Natural killer cell (primary cell): ENCODE results near the gene INPP5A. TPM values are rescaled to one million over a fixed set of nuclear protein-coding genes. Genes with fewer than 3 reads are reported as not detected.
"Not testable (repeated sequence)": the region's sequence is repeated elsewhere in the genome, so short reads cannot be mapped to it uniquely, and the experiment has no call there.

Experiments used
- ATAC-seq, 3 donors: fragments of 150-1000 bp in 2 of 3; fragments of 200-7000 bp in 1 of 3; cut with Tn5 transposase; 1 replicate in 1 of 3; 2 replicates in 2 of 3; pipeline ENCODE4 v1.10.0; 2021; ENCODE audit warnings: mild to moderate bottlenecking in 2 of 3, moderate library complexity in 2 of 3
- DNase-seq, 2 donors: peaks; one replicate each; pipeline versions ENCODE4 v3.0.0 to v3.0.0-alpha.2; 2013 to 2021; ENCODE audit warnings: mixed read lengths in 1 of 2
- H3K27ac ChIP-seq: one replicate; pipeline ENCODE4 v1.5.1; 2013; ENCODE audit warnings: mild to moderate bottlenecking, low read length
- H3K27me3 ChIP-seq: one replicate; pipeline ENCODE4 v1.6.1; 2013; ENCODE audit warnings: low read length; ENCODE audit not compliant: control insufficient read depth, insufficient read depth
- H3K36me3 ChIP-seq: one replicate; pipeline ENCODE4 v1.6.1; 2013; ENCODE audit warnings: low read length; ENCODE audit not compliant: control insufficient read depth, insufficient read depth
- H3K4me1 ChIP-seq: one replicate; pipeline ENCODE4 v1.6.1; 2013; ENCODE audit warnings: low read length; ENCODE audit not compliant: control insufficient read depth, insufficient read depth
- H3K4me3 ChIP-seq: one replicate; pipeline ENCODE4 v1.5.1; 2013; ENCODE audit warnings: low read length
- H3K9me3 ChIP-seq: one replicate; pipeline ENCODE4 v1.6.1; 2013; ENCODE audit warnings: low read length; ENCODE audit not compliant: control insufficient read depth, insufficient read depth
- H3K27ac Mint-ChIP-seq, 2 donors: one replicate each; pipeline ENCODE4 v1.8.0; 2022; ENCODE audit warnings: mild to moderate bottlenecking in 2 of 2, mixed read lengths in 2 of 2, moderate library complexity in 1 of 2
- H3K27me3 Mint-ChIP-seq, 2 donors: one replicate each; pipeline ENCODE4 v1.8.0; 2022; ENCODE audit warnings: low read depth in 2 of 2, mixed read lengths in 2 of 2
- H3K36me3 Mint-ChIP-seq: one replicate; pipeline ENCODE4 v1.8.0; 2022; ENCODE audit warnings: mixed read lengths
- H3K4me1 Mint-ChIP-seq, 2 donors: one replicate each; pipeline ENCODE4 v1.8.0; 2022; ENCODE audit warnings: mixed read lengths in 2 of 2
- H3K4me3 Mint-ChIP-seq: one replicate; pipeline ENCODE4 v1.8.0; 2022; ENCODE audit warnings: mild to moderate bottlenecking, moderate library complexity, mixed read lengths
- H3K9me3 Mint-ChIP-seq, 2 donors: one replicate each; pipeline ENCODE4 v1.8.0; 2022; ENCODE audit warnings: mixed read lengths in 2 of 2
- CTCF ChIP-seq: fragments of 200-600 bp; IDR thresholded peaks from one replicate; pipeline ENCODE4 v1.8.0; 2022; ENCODE audit warnings: antibody characterized with exemption
- WGBS: methylation state at CpG from one replicate; pipeline ENCODE4 v1.1.7; 2013; ENCODE audit warnings: missing lambda C conversion rate; ENCODE audit not compliant: insufficient coverage; 5-methylcytosine and 5-hydroxymethylcytosine counted together
- intact Hi-C: fragments of 100-400 bp; cut with micrococcal nuclease; formaldehyde crosslinking; loops from one replicate; pipeline ENCODE4 v1.14.2; 2022
- total RNA-seq, 4 donors: library from RNA; stranded (reverse); fragments of 120-200 nt in 1 of 4; gene quantifications; one replicate each; pipeline versions ENCODE4 v1.2.3 to v1.2.4, GENCODE V29; 2013 to 2022

INPP5A gene
- total RNA-seq, 3 donors from 2014 or later (not counting 1 experiment from before 2014, with no cell fraction given): 12.6 to 38.6 (median 18.6) TPM

DNA sequence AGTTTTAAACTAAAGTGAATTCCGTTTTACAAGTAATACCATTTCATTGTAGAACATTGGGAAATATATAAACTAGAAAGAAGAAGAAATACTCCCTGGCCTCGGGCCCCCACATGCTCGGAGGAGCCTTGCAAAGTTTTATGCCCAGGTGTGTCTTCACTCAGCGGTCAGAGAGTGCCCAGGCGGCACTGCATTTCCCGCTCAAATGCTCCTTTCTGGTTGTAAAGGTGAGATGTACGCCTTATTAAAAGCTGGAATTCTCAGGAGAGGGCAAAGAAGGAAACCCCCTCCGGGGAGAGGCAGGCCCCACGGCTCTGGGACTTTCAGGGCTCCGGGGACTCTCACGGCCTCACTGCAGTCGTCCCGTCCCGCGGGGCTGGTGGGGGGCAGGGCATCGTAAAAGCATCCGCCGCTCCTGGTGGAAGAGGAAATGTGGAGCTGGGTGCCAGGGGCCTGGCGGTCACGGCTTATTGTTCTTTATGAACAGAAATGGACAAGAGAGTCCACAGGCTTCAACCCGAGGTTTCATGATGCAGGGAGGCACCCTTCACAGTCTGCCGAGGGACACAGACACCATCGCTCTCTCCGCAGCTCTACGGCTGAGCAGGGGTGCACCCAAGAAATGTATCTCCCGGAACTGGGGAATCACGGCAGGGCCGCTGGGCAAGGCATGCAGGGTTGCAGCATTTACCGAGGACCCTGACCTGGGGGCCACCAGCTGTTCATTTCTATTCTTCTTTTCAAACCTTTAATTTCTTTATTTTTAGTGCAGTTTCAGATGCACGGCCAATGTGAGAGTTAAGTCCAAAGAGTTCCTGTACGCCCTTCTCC is 47.7 kb upstream of the INPP5A start:
- intact Hi-C loops: no loop called here
- no peak overlapping the region for H3K4me3 ChIP-seq
- Mint-ChIP-seq H3K27me3 (peaks cover 0 to 4% of the 10 kb centered on the region in 2 donors), H3K27ac (no peak overlapping the region), H3K4me3 (no peak overlapping the region), H3K9me3 (no peaks in the 10 kb centered on the region), H3K4me1 (peaks cover 0 to 5% of the 10 kb centered on the region in 2 donors), H3K36me3 (no peaks in the 10 kb centered on the region)
- no peak for ATAC-seq
- no peak for DNase-seq
- no peaks in the 10 kb centered on the region for H3K27me3 ChIP-seq
- no peak overlapping the region for H3K27ac ChIP-seq
- TF ChIP-seq CTCF: no peak
- WGBS: 84% methylated on average over 30 of the region's 31 CpGs
- no peaks in the 10 kb centered on the region for H3K36me3 ChIP-seq
- H3K4me1 ChIP-seq: no peaks in the 10 kb centered on the region
- no peaks in the 10 kb centered on the region for H3K9me3 ChIP-seq

DNA sequence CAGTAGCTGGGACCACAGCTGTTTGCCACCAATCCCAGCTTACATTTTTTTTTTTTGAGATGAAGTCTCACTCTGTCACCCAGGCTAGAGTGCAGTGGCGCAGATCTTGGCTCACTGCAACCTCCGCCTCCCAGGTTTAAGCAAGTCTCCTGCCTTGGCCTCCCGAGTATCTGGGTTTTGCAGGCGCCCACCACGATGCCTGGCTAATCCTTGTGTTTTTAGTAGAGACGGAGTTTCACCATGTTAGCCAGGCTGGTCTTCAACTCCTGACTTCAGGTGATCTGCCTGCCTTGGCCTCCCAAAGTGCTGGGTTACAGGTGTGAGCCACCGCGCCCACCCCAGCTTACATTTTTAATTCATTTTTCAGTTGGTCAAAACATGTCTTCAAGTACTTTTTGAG is 46.1 kb upstream of the INPP5A start:
- ATAC-seq, H3K4me3 ChIP-seq, DNase-seq, H3K27me3 ChIP-seq, H3K9me3 Mint-ChIP-seq, H3K4me3 Mint-ChIP-seq, H3K4me1 Mint-ChIP-seq, H3K36me3 ChIP-seq, H3K27ac Mint-ChIP-seq, H3K4me1 ChIP-seq, intact Hi-C loops, H3K27ac ChIP-seq, H3K9me3 ChIP-seq, H3K36me3 Mint-ChIP-seq: not testable (repeated sequence)
- WGBS: 97% methylated on average over 8 of the region's 8 CpGs
- H3K27me3 Mint-ChIP-seq: peaks cover 0 to 11% of the 10 kb centered on the region in 2 donors

DNA sequence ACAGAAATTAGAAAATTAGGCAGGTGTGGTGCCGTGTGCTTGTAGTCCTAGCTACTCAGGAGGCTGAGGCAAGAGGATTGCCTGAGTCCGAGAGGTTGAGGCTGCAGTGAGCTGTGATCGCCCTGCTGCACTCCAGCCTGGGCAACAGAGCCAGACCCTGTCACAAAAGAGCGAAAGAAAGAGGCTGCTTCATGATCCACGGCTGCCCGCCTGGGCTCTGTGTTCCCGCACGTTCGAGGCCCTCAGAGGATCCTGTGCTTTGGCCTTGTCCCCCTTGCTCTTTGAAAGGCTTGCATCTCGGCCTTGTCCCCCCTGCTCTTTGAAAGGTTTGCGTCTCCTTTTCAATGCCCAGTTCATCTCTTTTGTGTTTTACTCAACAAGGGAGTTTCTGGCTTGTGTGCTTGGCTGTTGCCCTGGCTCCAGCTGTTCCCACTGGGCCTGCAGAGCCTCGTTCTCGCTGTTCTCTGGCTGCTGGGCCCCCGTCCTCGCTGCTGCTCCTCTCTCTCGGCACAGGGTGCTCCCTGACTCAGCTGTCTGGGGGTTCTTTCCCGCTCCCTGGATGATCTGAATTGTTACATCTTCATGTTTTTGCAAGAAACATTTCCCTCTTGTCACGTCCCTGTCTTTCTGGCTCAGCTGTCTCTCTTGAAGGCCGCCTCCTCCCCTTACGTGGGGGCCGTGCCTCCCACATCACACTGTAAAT is 45.1 kb upstream of the INPP5A start:
- Histone ChIP-seq H3K36me3 (no peaks in the 10 kb centered on the region), H3K4me1 (no peaks in the 10 kb centered on the region), H3K27ac (no peak overlapping the region), H3K4me3 (no peak overlapping the region), H3K27me3 (no peaks in the 10 kb centered on the region), H3K9me3 (no peaks in the 10 kb centered on the region)
- Mint-ChIP-seq H3K4me1 (peaks cover 0 to 5% of the 10 kb centered on the region in 2 donors), H3K36me3 (no peaks in the 10 kb centered on the region), H3K9me3 (no peaks in the 10 kb centered on the region), H3K27ac (no peak overlapping the region), H3K27me3 (peaks cover 0 to 11% of the 10 kb centered on the region in 2 donors), H3K4me3 (no peak overlapping the region)
- intact Hi-C loops: no loop called here
- ATAC-seq: no peak
- TF ChIP-seq CTCF: no peak
- DNase-seq: no peak
- 90% methylated on average over 21 of the region's 21 CpGs for WGBS

DNA sequence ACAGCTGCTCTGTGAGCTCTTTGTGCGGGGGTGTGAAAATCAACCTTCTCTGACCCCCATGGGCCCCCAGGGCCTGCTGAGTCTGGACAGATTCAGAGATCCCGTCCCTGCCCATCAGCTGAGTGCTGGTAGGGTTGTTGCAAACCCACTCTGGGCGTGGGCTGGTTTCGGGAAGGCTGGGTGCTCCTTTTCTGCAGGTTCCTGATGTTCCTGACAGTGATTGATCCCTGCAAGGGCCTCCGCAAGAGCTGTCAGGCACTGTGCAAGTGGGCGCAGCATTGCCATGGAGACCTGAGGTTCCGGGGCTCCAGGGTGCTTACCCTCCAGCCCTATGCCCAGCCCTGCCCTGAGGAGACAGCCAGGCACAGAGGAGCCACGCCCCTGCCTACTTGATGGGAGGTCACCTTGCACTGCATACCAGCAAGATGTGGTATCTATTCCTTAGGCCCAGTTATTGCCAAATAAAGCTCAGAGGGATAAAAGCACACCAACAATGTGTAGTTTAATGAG is 44.3 kb upstream of the INPP5A start:
- Mint-ChIP-seq H3K4me1 (peaks cover 0 to 5% of the 10 kb centered on the region in 2 donors), H3K27ac (no peak overlapping the region), H3K9me3 (no peaks in the 10 kb centered on the region), H3K36me3 (no peaks in the 10 kb centered on the region), H3K27me3 (peaks cover 0 to 11% of the 10 kb centered on the region in 2 donors), H3K4me3 (no peak overlapping the region)
- Histone ChIP-seq H3K4me3 (no peak overlapping the region), H3K27me3 (no peaks in the 10 kb centered on the region), H3K4me1 (no peaks in the 10 kb centered on the region), H3K9me3 (no peaks in the 10 kb centered on the region), H3K36me3 (no peaks in the 10 kb centered on the region), H3K27ac (no peak overlapping the region)
- 89% methylated on average over 8 of the region's 8 CpGs for WGBS
- intact Hi-C loops: no loop called here
- ATAC-seq: no peak
- no peak for DNase-seq
- no peak for TF ChIP-seq CTCF
